Activated T-cell treated with anti-CD3 and anti-CD28 coated beads, Interleukin-2, amount 50 U/mL, for 24 hours (primary cell): ENCODE data around the gene SPG7.
"Not testable (repeated sequence)": the region's sequence is repeated elsewhere in the genome, so short reads cannot be mapped to it uniquely, and the experiment has no call there.

ENCODE experiments used
- DNase-seq: peaks from one replicate; pipeline ENCODE4 v3.0.0-alpha.2; 2020
- H3K27ac Mint-ChIP-seq: 2 replicates; pipeline ENCODE4 v1.8.0; 2020; ENCODE audit warnings: mild to moderate bottlenecking, mixed read lengths
- H3K27me3 Mint-ChIP-seq: 2 replicates; pipeline ENCODE4 v1.8.0; 2020; ENCODE audit warnings: mixed read lengths
- H3K36me3 Mint-ChIP-seq: 2 replicates; pipeline ENCODE4 v1.8.0; 2020; ENCODE audit warnings: low read depth, mixed read lengths
- H3K4me1 Mint-ChIP-seq: 2 replicates; pipeline ENCODE4 v1.8.0; 2020; ENCODE audit warnings: low read depth, mixed read lengths
- H3K4me3 Mint-ChIP-seq: 2 replicates; pipeline ENCODE4 v1.8.0; 2020; ENCODE audit warnings: mild to moderate bottlenecking, moderate library complexity, mixed read lengths
- H3K9me3 Mint-ChIP-seq: 2 replicates; pipeline ENCODE4 v1.8.0; 2020; ENCODE audit warnings: mixed read lengths

SPG7 gene

GRCh38 chr16:89507834-89508590 lies at the start of gene SPG7:
Gene SPG7, plus strand, starts transcription at chr16:89508403. Its CDS starts 15 bp downstream, at chr16:89508418.
- Mint-ChIP-seq H3K27ac (peak within 1 kb of the TSS; percentile 98), H3K4me1 (peaks cover 39% of the 10 kb centered on the region), H3K9me3 (no peaks in the 10 kb centered on the region)

GRCh38 chr16:89458551-89458950 lies 49.7 kb upstream of the SPG7 start:
- H3K9me3 Mint-ChIP-seq, result no peaks in the 10 kb centered on the region
- no peak for DNase-seq
- H3K36me3 Mint-ChIP-seq, result peaks cover 40% of the 10 kb centered on the region
- H3K4me3 Mint-ChIP-seq, result no peak overlapping the region
- H3K27me3 Mint-ChIP-seq, result no peaks in the 10 kb centered on the region
- H3K27ac Mint-ChIP-seq, result peak overlapping the region; percentile 18
- peaks cover 68% of the 10 kb centered on the region for H3K4me1 Mint-ChIP-seq

More at GRCh38 chr16:89507834-89508590, at the start of gene SPG7:
- peak within 1 kb of the TSS; percentile 94 for H3K4me3 Mint-ChIP-seq
- H3K27me3 Mint-ChIP-seq, result no peaks in the 10 kb centered on the region
- peaks cover 30% of the 10 kb centered on the region for H3K36me3 Mint-ChIP-seq
- DNase-seq, result peak; percentile 97

GRCh38 chr16:89458967-89459366 lies 49.2 kb upstream of the SPG7 start:
- DNase-seq, result no peak
- H3K4me3 Mint-ChIP-seq, result no peak overlapping the region
- peaks cover 38% of the 10 kb centered on the region for H3K36me3 Mint-ChIP-seq
- peak overlapping the region; percentile 18 for H3K27ac Mint-ChIP-seq
- no peaks in the 10 kb centered on the region for H3K27me3 Mint-ChIP-seq
- H3K9me3 Mint-ChIP-seq, result no peaks in the 10 kb centered on the region
- H3K4me1 Mint-ChIP-seq, result peaks cover 66% of the 10 kb centered on the region

GRCh38 chr16:89460556-89460955 lies 47.6 kb upstream of the SPG7 start:
- Mint-ChIP-seq H3K27me3 (no peaks in the 10 kb centered on the region), H3K4me3 (no peak overlapping the region), H3K9me3 (no peaks in the 10 kb centered on the region), H3K27ac (no peak overlapping the region), H3K36me3 (peaks cover 44% of the 10 kb centered on the region), H3K4me1 (peaks cover 71% of the 10 kb centered on the region)
- DNase-seq, result no peak

- Mint-ChIP-seq H3K27ac (peak overlapping the region; percentile 81), H3K4me1 (peaks cover 72% of the 10 kb centered on the region), H3K36me3 (peaks cover 48% of the 10 kb centered on the region)
- H3K4me3 Mint-ChIP-seq, H3K9me3 Mint-ChIP-seq, H3K27me3 Mint-ChIP-seq, DNase-seq: not testable (repeated sequence)
These were observed 46.3 kb upstream of the SPG7 start for GRCh38 chr16:89461890-89462289.

GRCh38 chr16:89462639-89463038 lies 45.6 kb upstream of the SPG7 start:
- not testable (repeated sequence) for DNase-seq, H3K27me3 Mint-ChIP-seq, H3K4me3 Mint-ChIP-seq, H3K9me3 Mint-ChIP-seq
- Mint-ChIP-seq H3K27ac (peak overlapping the region; percentile 22), H3K4me1 (peaks cover 77% of the 10 kb centered on the region), H3K36me3 (peaks cover 52% of the 10 kb centered on the region)

- H3K4me1 Mint-ChIP-seq, result peaks cover 78% of the 10 kb centered on the region
- not testable (repeated sequence) for H3K9me3 Mint-ChIP-seq, H3K27ac Mint-ChIP-seq, H3K4me3 Mint-ChIP-seq, DNase-seq, H3K27me3 Mint-ChIP-seq
- peaks cover 56% of the 10 kb centered on the region for H3K36me3 Mint-ChIP-seq
These were observed 44.9 kb upstream of the SPG7 start for GRCh38 chr16:89463312-89463711.

- H3K27me3 Mint-ChIP-seq, result no peaks in the 10 kb centered on the region
- no peak for DNase-seq
- no peaks in the 10 kb centered on the region for H3K9me3 Mint-ChIP-seq
- peak overlapping the region; percentile 70 for H3K27ac Mint-ChIP-seq
- peaks cover 73% of the 10 kb centered on the region for H3K4me1 Mint-ChIP-seq
- H3K36me3 Mint-ChIP-seq, result peaks cover 50% of the 10 kb centered on the region
- H3K4me3 Mint-ChIP-seq, result no peak overlapping the region
These were observed 41.3 kb upstream of the SPG7 start for GRCh38 chr16:89466920-89467319.

GRCh38 chr16:89467382-89467781 lies 40.8 kb upstream of the SPG7 start:
- Mint-ChIP-seq H3K27me3 (no peaks in the 10 kb centered on the region), H3K36me3 (peaks cover 53% of the 10 kb centered on the region), H3K4me1 (peaks cover 75% of the 10 kb centered on the region), H3K4me3 (no peak overlapping the region), H3K9me3 (no peaks in the 10 kb centered on the region), H3K27ac (peak overlapping the region; percentile 70)
- no peak for DNase-seq

GRCh38 chr16:89472711-89473075 lies 35.5 kb upstream of the SPG7 start:
- no peak for DNase-seq
- Mint-ChIP-seq H3K9me3 (no peaks in the 10 kb centered on the region), H3K27me3 (no peaks in the 10 kb centered on the region), H3K4me3 (no peak overlapping the region), H3K36me3 (peaks cover 51% of the 10 kb centered on the region), H3K27ac (peak overlapping the region; percentile 38), H3K4me1 (peaks cover 82% of the 10 kb centered on the region)

GRCh38 chr16:89473136-89473712 lies 35.0 kb upstream of the SPG7 start:
- DNase-seq, result no peak
- Mint-ChIP-seq H3K27me3 (no peaks in the 10 kb centered on the region), H3K36me3 (peaks cover 48% of the 10 kb centered on the region), H3K4me1 (peaks cover 82% of the 10 kb centered on the region), H3K27ac (peak overlapping the region; percentile 12), H3K4me3 (no peak overlapping the region), H3K9me3 (no peaks in the 10 kb centered on the region)

GRCh38 chr16:89473791-89474414 lies 34.3 kb upstream of the SPG7 start:
- H3K4me1 Mint-ChIP-seq, result peaks cover 85% of the 10 kb centered on the region
- H3K27me3 Mint-ChIP-seq, result no peaks in the 10 kb centered on the region
- no peak overlapping the region for H3K4me3 Mint-ChIP-seq

GRCh38 chr16:89475144-89475543 lies 33.1 kb upstream of the SPG7 start:
- Mint-ChIP-seq H3K4me3 (no peak overlapping the region), H3K9me3 (no peaks in the 10 kb centered on the region), H3K27me3 (no peaks in the 10 kb centered on the region), H3K4me1 (peaks cover 86% of the 10 kb centered on the region), H3K36me3 (peaks cover 46% of the 10 kb centered on the region), H3K27ac (peak overlapping the region; percentile 76)
- no peak for DNase-seq

More at GRCh38 chr16:89473791-89474414, 34.3 kb upstream of the SPG7 start:
- no peaks in the 10 kb centered on the region for H3K9me3 Mint-ChIP-seq
- peak overlapping the region; percentile 86 for H3K27ac Mint-ChIP-seq
- peaks cover 49% of the 10 kb centered on the region for H3K36me3 Mint-ChIP-seq
- DNase-seq, result no peak

GRCh38 chr16:89476379-89476778 lies 31.8 kb upstream of the SPG7 start:
- Mint-ChIP-seq H3K27me3 (no peaks in the 10 kb centered on the region), H3K36me3 (peaks cover 52% of the 10 kb centered on the region), H3K4me3 (peak overlapping the region; percentile 13), H3K9me3 (no peaks in the 10 kb centered on the region), H3K27ac (peak overlapping the region; percentile 76), H3K4me1 (peaks cover 90% of the 10 kb centered on the region)
- DNase-seq, result no peak

- no peak for DNase-seq
- H3K4me3 Mint-ChIP-seq, result peak overlapping the region; percentile 13
- no peaks in the 10 kb centered on the region for H3K9me3 Mint-ChIP-seq
- H3K27ac Mint-ChIP-seq, result peak overlapping the region; percentile 76
- peaks cover 90% of the 10 kb centered on the region for H3K4me1 Mint-ChIP-seq
- no peaks in the 10 kb centered on the region for H3K27me3 Mint-ChIP-seq
- H3K36me3 Mint-ChIP-seq, result peaks cover 55% of the 10 kb centered on the region
These were observed 31.4 kb upstream of the SPG7 start for GRCh38 chr16:89476811-89477261.
